A673 (cell line): ENCODE results near the gene NSD1. TPM values are rescaled to one million over a fixed set of nuclear protein-coding genes. Genes with fewer than 3 reads are reported as not detected.

Experiments
- BruUV-seq: library from RNA; stranded (reverse); fragments of 400-500 nt; replicated peaks from 2 replicates; lab custom pipeline; 2021; lab: Mats Ljungman, UMichigan
- CTCF ChIA-PET: fragments of 300-600 bp; sonication (Branson Sonifier 250); formaldehyde crosslinking; loops from one replicate; lab custom pipeline; 2022; ENCODE audit warnings: antibody characterized with exemption; lab: Charles Lee
- POLR2A ChIA-PET: fragments of 300-600 bp; sonication (Branson Sonifier 250); formaldehyde crosslinking; loops from one replicate; lab custom pipeline; 2022; ENCODE audit warnings: antibody characterized with exemption; ENCODE audit not compliant: low non-redundant PET; lab: Charles Lee
- DNase-seq: peaks from one replicate; pipeline ENCODE4 v3.0.0-alpha.2; 2015; ENCODE audit warnings: low spot score
- H3K27ac ChIP-seq: fragments of 200-600 bp; sonication (generic); 2 replicates; pipeline ENCODE4 v1.5.1; 2016; ENCODE audit warnings: mixed run types, low read depth, mild to moderate bottlenecking, mixed read lengths, antibody characterized with exemption, low read length; ENCODE audit not compliant: poor library complexity, severe bottlenecking
- H3K27me3 ChIP-seq: fragments of 200-600 bp; sonication (generic); replicated peaks from 2 replicates; pipeline ENCODE4 v1.6.1; 2017; ENCODE audit warnings: mixed run types, low read depth, mild to moderate bottlenecking, mixed read lengths, antibody characterized with exemption, low read length; ENCODE audit not compliant: insufficient read depth, poor library complexity
- H3K36me3 ChIP-seq: fragments of 200-600 bp; sonication (generic); 2 replicates; pipeline ENCODE4 v1.6.1; 2016; ENCODE audit warnings: mixed run types, mild to moderate bottlenecking, mixed read lengths, antibody characterized with exemption, low read length; ENCODE audit not compliant: insufficient read depth, poor library complexity, severe bottlenecking
- H3K4me1 ChIP-seq: fragments of 200-600 bp; sonication (generic); 2 replicates; pipeline ENCODE4 v1.6.1; 2017; ENCODE audit warnings: mixed run types, mild to moderate bottlenecking, mixed read lengths, antibody characterized with exemption, low read length; ENCODE audit not compliant: insufficient read depth, poor library complexity, severe bottlenecking
- H3K4me3 ChIP-seq: fragments of 200-600 bp; sonication (generic); 2 replicates; pipeline ENCODE4 v1.5.1; 2016; ENCODE audit warnings: low read depth, mixed run types, mild to moderate bottlenecking, mixed read lengths, low read length; ENCODE audit not compliant: poor library complexity, severe bottlenecking
- H3K9me3 ChIP-seq: fragments of 200-600 bp; sonication (generic); 2 replicates; pipeline ENCODE4 v1.6.1; 2016; ENCODE audit warnings: mixed run types, low read depth, mild to moderate bottlenecking, mixed read lengths, antibody characterized with exemption, low read length; ENCODE audit not compliant: poor library complexity, severe bottlenecking
- CTCF ChIP-seq: fragments of 300-800, 200-600 bp; sonication (generic); conservative IDR thresholded peaks from 2 replicates; pipeline ENCODE4 v1.5.1; 2017; ENCODE audit warnings: low read depth, mild to moderate bottlenecking, antibody characterized with exemption, low read length, moderate library complexity, mixed read lengths
- EZH2 ChIP-seq: fragments of 200-600 bp; sonication (generic); IDR thresholded peaks from 2 replicates; pipeline ENCODE4 v1.6.1; 2017; ENCODE audit warnings: borderline replicate concordance, low read depth, mild to moderate bottlenecking, mixed read lengths, antibody characterized with exemption, low read length; ENCODE audit not compliant: poor library complexity, severe bottlenecking
- intact Hi-C: fragments of 100-400 bp; cut with micrococcal nuclease; formaldehyde crosslinking; loops from one replicate; pipeline ENCODE4 v1.10.0; 2022; ENCODE audit not compliant: unreplicated experiment
- total RNA-seq: library from RNA; stranded (reverse); gene quantifications from 2 replicates; pipeline ENCODE4 v1.2.3, GENCODE V29; 2021

Gene NSD1
- total RNA-seq, 1 experiment from 2014 or later: 74.3 TPM

GRCh38 chr5:177116631-177117373, 16.8 kb upstream of the NSD1 start:
- POLR2A ChIA-PET: no interaction called here
- peak; percentile 66 for DNase-seq
- no peaks in the 10 kb centered on the region for H3K27me3 ChIP-seq
- CTCF ChIA-PET: no interaction called here
- no peaks in the 10 kb centered on the region for H3K36me3 ChIP-seq
- H3K4me3 ChIP-seq: no peak overlapping the region
- intact Hi-C loops: no loop called here
- no peaks in the 10 kb centered on the region for H3K4me1 ChIP-seq
- no TSS peak for BruUV-seq
- no peak overlapping the region for H3K27ac ChIP-seq
- TF ChIP-seq EZH2 (no peak), CTCF (no peak)
- no peaks in the 10 kb centered on the region for H3K9me3 ChIP-seq

GRCh38 chr5:177117441-177118045, 16.0 kb upstream of the NSD1 start:
- Histone ChIP-seq H3K27ac (no peak overlapping the region), H3K36me3 (no peaks in the 10 kb centered on the region), H3K4me3 (no peak overlapping the region), H3K4me1 (no peaks in the 10 kb centered on the region), H3K27me3 (no peaks in the 10 kb centered on the region), H3K9me3 (no peaks in the 10 kb centered on the region)
- DNase-seq: no peak
- intact Hi-C loops: no loop called here
- ChIA-PET POLR2A (no interaction called here), CTCF (no interaction called here)
- TF ChIP-seq CTCF (no peak), EZH2 (no peak)
- BruUV-seq: no TSS peak

- no peak overlapping the region for H3K4me3 ChIP-seq
- intact Hi-C loops: no loop called here
- CTCF ChIA-PET: no interaction called here
- no peak for DNase-seq
- no TSS peak for BruUV-seq
- H3K27me3 ChIP-seq: no peaks in the 10 kb centered on the region
- no peaks in the 10 kb centered on the region for H3K4me1 ChIP-seq
- no peaks in the 10 kb centered on the region for H3K36me3 ChIP-seq
- H3K27ac ChIP-seq: no peak overlapping the region
- POLR2A ChIA-PET: no interaction called here
- no peaks in the 10 kb centered on the region for H3K9me3 ChIP-seq
- TF ChIP-seq EZH2 (no peak), CTCF (no peak)
These were observed 11.0 kb upstream of the NSD1 start for GRCh38 chr5:177122566-177122965.
